ENCODE measurements around the gene CIB1. TPM values are rescaled to one million over a fixed set of nuclear protein-coding genes. Genes with fewer than 3 reads are reported as not detected.

Gene CIB1
- total and polyA plus RNA-seq, 2 of the 8 experiments (the other 6 are each of a cell fraction or from before 2014, with no cell fraction given) = 26.0 to 63.5 TPM

DNA sequence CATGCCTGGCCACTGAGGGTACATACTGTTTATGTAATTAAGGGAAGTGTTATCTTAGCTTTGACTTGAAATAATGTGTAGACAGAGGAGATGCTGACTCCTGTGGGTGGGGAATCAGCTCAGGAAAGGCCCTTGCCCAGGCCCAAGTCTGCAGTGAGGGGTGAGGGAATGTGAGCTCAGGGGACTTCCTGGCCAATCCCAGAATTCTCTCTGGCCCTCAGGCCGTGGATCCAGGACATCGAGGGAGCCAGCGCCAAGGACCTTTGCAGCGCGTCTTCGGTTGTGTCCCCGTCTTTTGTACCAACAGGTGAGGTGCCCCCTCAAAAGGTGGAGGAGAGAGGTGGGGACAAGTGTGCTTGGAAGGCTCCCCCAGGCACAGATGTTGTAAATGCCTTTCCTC is 6.4 kb downstream of the CIB1 start:
- Histone ChIP-seq H2BK120ac (replicated peaks; ENCODE audit: low read depth, low read length) (no peak overlapping the region), H3K23ac (ENCODE audit: insufficient read length) (no peak overlapping the region), H2BK15ac (ENCODE audit: low read length) (no peak overlapping the region), H3K4ac (replicated peaks; ENCODE audit: insufficient read length, low read depth, low read length) (no peak overlapping the region), H2AK5ac (ENCODE audit: low read depth, low read length) (no peak overlapping the region), H3K14ac (ENCODE audit: insufficient read length) (no peak overlapping the region), H3K4me1 (replicated peaks in 1 of 4; ENCODE audit: control insufficient read depth in 3 of 4, insufficient read depth in 4 of 4, low read length in 3 of 4) (peaks cover 0 to 2% (median under 1%) of the 10 kb centered on the region in 4 experiments; a peak in 2 of 7 replicates), H2AFZ (ENCODE audit: low read length) (no peak overlapping the region), H4K8ac (ENCODE audit: extremely low read depth, insufficient read depth, low read length) (no peak overlapping the region), H3K9ac (replicated peaks in 1 of 4; ENCODE audit: extremely low read depth in 1 of 4, low read depth in 3 of 4, low read length in 3 of 4) (no peak overlapping the region), H3K27ac (ENCODE audit: low read depth, low read length) (no peak overlapping the region), H2BK12ac (ENCODE audit: low read depth, low read length) (no peak overlapping the region), H4K5ac (ENCODE audit: insufficient read length, low read depth, low read length) (no peak overlapping the region), H3K4me2 (ENCODE audit: insufficient read depth in 1 of 2, low read depth in 2 of 2, low read length in 2 of 2) (no peak overlapping the region), H4K20me1 (replicated peaks in 1 of 2; ENCODE audit: control insufficient read depth in 1 of 2, insufficient read depth in 2 of 2, low read length in 2 of 2) (peaks cover 0 to 7% of the 10 kb centered on the region in 2 experiments), H3K23me2 (ENCODE audit: low read depth, low read length) (no peaks in the 10 kb centered on the region), H3K79me1 (ENCODE audit: low read depth, low read length) (peaks cover 6% of the 10 kb centered on the region), H3K4me3 (ENCODE audit: extremely low read depth in 1 of 4, insufficient read depth in 2 of 4, low read depth in 3 of 4, low read length in 4 of 4) (no peak overlapping the region), H4K91ac (replicated peaks; ENCODE audit: insufficient read length, low read length) (no peak overlapping the region), H3K36me3 (ENCODE audit: control insufficient read depth in 2 of 4, insufficient read depth in 4 of 4, low read length in 3 of 4) (peaks cover 11 to 52% (median 36%) of the 10 kb centered on the region in 4 experiments; a peak in 7 of 8 replicates), H3K9me3 (ENCODE audit: insufficient read depth in 2 of 2, low read depth in 1 of 2, low read length in 1 of 2) (no peaks in the 10 kb centered on the region), H3K79me2 (ENCODE audit: control insufficient read depth in 1 of 2, insufficient read depth in 2 of 2, low read length in 2 of 2) (no peaks in the 10 kb centered on the region), H3K27me3 (replicated peaks in 1 of 4; ENCODE audit: control insufficient read depth in 3 of 4, extremely low read depth in 1 of 4, insufficient read depth in 3 of 4, low read length in 3 of 4) (no peaks in the 10 kb centered on the region), H2BK5ac (ENCODE audit: low read depth, low read length) (no peak overlapping the region), H3K18ac (ENCODE audit: extremely low read depth, low read length) (no peak overlapping the region), H2BK20ac (ENCODE audit: low read length) (no peak overlapping the region), H3K56ac (replicated peaks; ENCODE audit: insufficient read length, low read depth, low read length) (no peak overlapping the region)
- ChIA-PET CTCF (ENCODE audit: partially characterized antibody) (interaction anchor here (0.6 to 2.1 kb wide), 6 partner anchors 10 to 84 kb away, joined by 3 to 8 read pairs (median 4); no protein-coding TSS in a partner anchor), POLR2A (ENCODE audit: partially characterized antibody) (interaction anchor here (0.6 kb wide), 1 partner anchor 80 kb away, joined by 3 read pairs; no protein-coding TSS in a partner anchor)
- no peak for DNase-seq (ENCODE audit: low read depth in 1 of 2, low spot score in 2 of 2)
- WGBS, 2 experiments (ENCODE audit: extremely low coverage in 1 of 2, insufficient coverage in 1 of 2, insufficient read length in 1 of 2, insufficient replicate concordance in 2 of 2, low coverage in 1 of 2, low lambda C conversion rate in 2 of 2, missing lambda C conversion rate in 1 of 2) = 98% methylated on average over 7 of the region's 7 CpGs; no CpG with 5 or more reads in 1 of the 2 experiments
- no peak for FAIRE-seq
- TF ChIP-seq SAP30 (IDR thresholded peaks at IDR 0.05; ENCODE audit: insufficient read depth, insufficient replicate concordance, low read length) (no peak), KDM5A (IDR thresholded peaks at IDR 0.05; ENCODE audit: low read length) (no peak), EP300 (IDR thresholded peaks at IDR 0.05; ENCODE audit: borderline replicate concordance in 1 of 2, low read depth in 2 of 2, low read length in 2 of 2) (no peak), BRCA1 (IDR thresholded peaks at IDR 0.05; ENCODE audit: low read depth, low read length) (no peak), TAF1 (IDR thresholded peaks at IDR 0.05; ENCODE audit: low read depth, low read length) (no peak), CREB1 (IDR thresholded peaks at IDR 0.05) (no peak), JUN (IDR thresholded peaks at IDR 0.05; ENCODE audit: low read depth, low read length) (no peak), TBP (IDR thresholded peaks at IDR 0.05; ENCODE audit: low read depth, low read length) (no peak)
